RWPE1 (cell line): ENCODE data around the gene ZMIZ1.

Source experiments
- CTCF ChIA-PET: fragments of 350-600 bp; sonication (Branson Sonifier 250); formaldehyde crosslinking; extraction: SDS; loops from one replicate; lab custom pipeline; 2021; lab: Yijun Ruan, JAX
- POLR2A ChIA-PET: fragments of 400-600 bp; formaldehyde crosslinking; extraction: SDS; loops from one replicate; lab custom pipeline; 2020; ENCODE audit warnings: antibody characterized with exemption; ENCODE audit not compliant: low non-redundant PET; lab: Yijun Ruan, JAX
- DNase-seq: peaks from one replicate; pipeline ENCODE4 v3.0.0; 2012; ENCODE audit warnings: low spot score
- H3K27ac ChIP-seq: fragments of 450-650 bp; 2 replicates; pipeline ENCODE4 v1.5.1; 2017
- TF ChIP-seq, protein P1 (sequence below): fragments of 450-650 bp; conservative IDR thresholded peaks from 2 replicates; pipeline ENCODE4 v1.5.1; 2017; ENCODE audit warnings: low read depth, mild to moderate bottlenecking

ZMIZ1 gene

DNA sequence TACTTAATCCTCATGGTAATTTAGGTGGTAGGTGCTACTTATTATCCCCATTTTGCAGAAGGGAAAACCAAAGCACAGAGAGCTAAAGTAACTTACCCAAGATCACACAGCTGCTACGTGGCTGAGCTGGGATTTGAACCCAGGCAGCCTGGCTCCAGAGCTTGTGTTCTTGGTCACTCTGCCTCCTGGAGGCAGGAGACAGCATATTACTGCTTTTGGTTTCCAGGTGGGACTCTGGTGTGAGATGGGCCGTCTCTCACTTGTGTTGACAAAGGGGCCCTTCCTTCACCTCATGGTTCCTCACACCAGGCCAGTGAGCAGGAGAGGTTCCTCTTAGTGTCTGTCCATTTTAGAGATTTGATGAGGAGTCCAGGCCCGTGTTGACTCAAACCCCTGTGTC lies 198.7 kb downstream of the ZMIZ1 start:
- H3K27ac ChIP-seq = peak overlapping the region; percentile 58
- no peak for DNase-seq
- POLR2A ChIA-PET = no interaction called here
- CTCF ChIA-PET = no interaction called here
- TF ChIP-seq, protein P1, sequence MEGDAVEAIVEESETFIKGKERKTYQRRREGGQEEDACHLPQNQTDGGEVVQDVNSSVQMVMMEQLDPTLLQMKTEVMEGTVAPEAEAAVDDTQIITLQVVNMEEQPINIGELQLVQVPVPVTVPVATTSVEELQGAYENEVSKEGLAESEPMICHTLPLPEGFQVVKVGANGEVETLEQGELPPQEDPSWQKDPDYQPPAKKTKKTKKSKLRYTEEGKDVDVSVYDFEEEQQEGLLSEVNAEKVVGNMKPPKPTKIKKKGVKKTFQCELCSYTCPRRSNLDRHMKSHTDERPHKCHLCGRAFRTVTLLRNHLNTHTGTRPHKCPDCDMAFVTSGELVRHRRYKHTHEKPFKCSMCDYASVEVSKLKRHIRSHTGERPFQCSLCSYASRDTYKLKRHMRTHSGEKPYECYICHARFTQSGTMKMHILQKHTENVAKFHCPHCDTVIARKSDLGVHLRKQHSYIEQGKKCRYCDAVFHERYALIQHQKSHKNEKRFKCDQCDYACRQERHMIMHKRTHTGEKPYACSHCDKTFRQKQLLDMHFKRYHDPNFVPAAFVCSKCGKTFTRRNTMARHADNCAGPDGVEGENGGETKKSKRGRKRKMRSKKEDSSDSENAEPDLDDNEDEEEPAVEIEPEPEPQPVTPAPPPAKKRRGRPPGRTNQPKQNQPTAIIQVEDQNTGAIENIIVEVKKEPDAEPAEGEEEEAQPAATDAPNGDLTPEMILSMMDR = no peak

DNA sequence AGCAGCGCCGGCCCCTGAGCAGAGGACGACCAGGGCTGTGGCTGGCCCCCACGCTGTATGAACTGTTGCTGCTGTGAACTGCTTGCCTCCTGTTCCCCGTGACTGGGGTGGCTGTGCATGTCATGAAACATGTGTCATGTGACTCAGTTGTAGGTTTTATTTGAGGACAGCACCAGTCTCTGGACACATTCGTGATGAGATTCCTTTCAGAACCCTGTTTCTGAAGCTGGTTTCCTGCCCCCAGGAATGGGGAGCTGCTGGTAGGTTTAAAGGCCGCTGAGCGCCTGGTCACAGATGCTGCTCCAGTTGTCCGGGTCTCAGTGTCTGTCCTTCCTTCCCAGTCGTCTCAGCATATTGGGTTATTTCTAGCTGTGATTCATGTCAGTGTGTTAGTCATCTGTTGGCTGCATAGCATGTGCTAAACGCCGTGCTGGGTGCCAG lies 199.4 kb downstream of the ZMIZ1 start:
- ChIA-PET POLR2A (no interaction called here), CTCF (interaction anchor here (0.6 kb wide), 1 partner anchor 77 kb away, joined by 3 read pairs; no protein-coding TSS in a partner anchor)
- TF ChIP-seq, protein P1 = no peak
- DNase-seq = no peak
- H3K27ac ChIP-seq = peak overlapping the region; percentile 58

DNA sequence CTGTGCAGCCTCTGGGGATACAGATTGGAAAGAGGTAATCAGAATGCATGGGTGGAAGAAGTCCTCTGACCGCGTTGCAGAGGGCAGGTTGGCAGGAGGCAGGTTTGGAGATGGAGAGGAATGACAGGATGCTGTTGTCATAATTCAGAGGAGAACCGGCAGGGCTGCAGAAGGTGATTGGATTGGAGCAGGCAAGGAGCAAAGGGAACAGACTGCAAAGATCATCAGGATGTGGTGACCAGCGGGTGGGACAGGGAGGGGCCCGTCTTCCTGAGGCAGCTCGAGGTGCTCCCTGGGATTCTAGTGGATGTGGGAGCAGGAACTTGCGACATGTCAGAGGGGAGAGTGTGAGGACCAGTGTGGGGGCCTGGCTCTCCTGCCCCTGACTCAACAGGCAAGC lies 200.0 kb downstream of the ZMIZ1 start:
- no peak for DNase-seq
- ChIA-PET POLR2A (no interaction called here), CTCF (no interaction called here)
- TF ChIP-seq, protein P1 = no peak
- peak overlapping the region; percentile 58 for H3K27ac ChIP-seq

DNA sequence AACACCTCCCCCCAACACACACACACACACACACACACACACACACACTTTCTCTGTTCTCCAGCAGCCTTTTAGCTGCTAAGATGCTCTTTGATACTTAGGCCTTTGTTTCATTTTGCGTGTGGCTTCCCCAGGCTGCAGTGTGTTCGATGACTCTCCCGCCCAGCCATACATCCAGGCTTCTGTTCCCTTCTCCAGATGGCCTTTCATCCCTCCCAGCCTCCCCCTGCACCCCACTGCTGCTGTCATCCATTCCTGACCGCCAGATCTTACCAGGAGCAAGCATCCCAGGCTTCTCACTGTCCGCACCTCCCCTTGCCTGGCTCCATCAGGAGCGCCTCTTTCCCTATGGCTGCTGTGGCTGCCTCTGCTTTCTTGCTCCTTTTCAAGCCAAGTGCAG lies 200.7 kb downstream of the ZMIZ1 start:
- ChIA-PET CTCF (no interaction called here), POLR2A (no interaction called here)
- TF ChIP-seq, protein P1 = no peak
- no peak for DNase-seq
- H3K27ac ChIP-seq = peak overlapping the region; percentile 58

DNA sequence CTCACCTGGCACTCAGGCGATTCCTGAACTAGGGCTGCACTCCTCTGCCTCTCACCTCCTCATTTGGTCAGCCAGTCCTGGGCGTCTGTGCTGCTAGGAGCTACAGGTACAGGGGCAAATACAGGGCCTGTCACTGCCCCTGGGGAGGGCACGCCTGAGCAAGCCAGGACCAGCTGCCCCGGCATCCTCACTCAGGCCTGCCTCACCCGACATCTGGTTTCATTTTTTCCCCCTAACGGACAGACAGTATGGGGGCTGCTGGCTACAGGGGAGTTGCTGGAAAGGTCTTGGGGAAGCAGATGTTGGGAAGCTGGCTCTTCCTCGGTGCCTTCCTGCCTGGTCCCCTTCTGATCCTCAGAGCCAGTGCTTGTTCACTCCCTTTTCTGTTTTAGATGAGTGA lies 201.2 kb downstream of the ZMIZ1 start:
- TF ChIP-seq, protein P1 = no peak
- POLR2A ChIA-PET = no interaction called here
- CTCF ChIA-PET = no interaction called here
- H3K27ac ChIP-seq = peak overlapping the region; percentile 58
- DNase-seq = no peak

DNA sequence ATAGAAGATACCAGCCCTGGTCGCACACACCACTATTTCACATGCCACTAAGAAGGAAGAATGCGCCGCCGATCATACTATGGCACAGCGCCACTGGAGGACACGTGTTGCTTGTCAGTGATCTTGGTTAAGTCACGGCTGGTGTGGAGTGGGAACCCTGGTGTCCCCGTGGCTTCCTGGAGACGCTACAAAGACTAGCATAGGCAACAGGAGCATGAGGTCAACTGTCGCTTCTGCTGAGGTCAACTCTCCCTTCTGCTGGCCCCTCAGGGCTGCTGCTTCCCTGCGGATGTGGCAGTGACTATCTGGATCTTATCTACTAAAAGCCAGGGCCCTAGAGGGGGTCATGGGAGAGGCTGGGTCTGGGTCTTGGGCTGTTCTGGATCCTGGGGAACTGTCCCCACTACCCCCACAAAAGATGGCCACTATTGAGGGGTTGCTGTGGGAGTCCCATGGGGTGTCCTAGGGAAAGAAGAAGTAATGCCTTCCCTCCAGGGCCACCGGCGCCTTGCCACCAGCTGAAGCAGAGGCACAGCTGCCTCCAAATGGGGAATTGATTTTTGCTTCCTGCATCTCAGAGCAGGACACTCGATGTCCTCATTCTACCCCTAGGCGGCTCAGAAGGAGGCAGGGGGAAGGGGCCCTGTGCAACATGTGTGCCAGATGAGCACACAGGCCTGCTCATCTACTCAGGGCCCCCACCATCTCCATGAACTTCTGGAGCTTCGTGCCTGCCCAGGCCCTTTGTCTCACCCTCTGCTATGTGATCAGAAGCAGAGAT lies 201.9 kb downstream of the ZMIZ1 start:
- ChIA-PET CTCF (no interaction called here), POLR2A (no interaction called here)
- H3K27ac ChIP-seq = peak overlapping the region; percentile 58
- DNase-seq = no peak
- TF ChIP-seq, protein P1 = no peak
